Activated T-cell treated with anti-CD3 and anti-CD28 coated beads, Interleukin-2, amount 50 U/mL, for 24 hours (primary cell): Measurements from ENCODE around the gene CAMKK2.
A peak's percentile ranks its signal among the peaks of the same experiment; 100 is the strongest.

ENCODE experiments used
- DNase-seq: peaks from one replicate; pipeline ENCODE4 v3.0.0-alpha.2; 2020
- H3K27ac Mint-ChIP-seq: 2 replicates; pipeline ENCODE4 v1.8.0; 2020; ENCODE audit warnings: mild to moderate bottlenecking, mixed read lengths
- H3K27me3 Mint-ChIP-seq: 2 replicates; pipeline ENCODE4 v1.8.0; 2020; ENCODE audit warnings: mixed read lengths
- H3K36me3 Mint-ChIP-seq: 2 replicates; pipeline ENCODE4 v1.8.0; 2020; ENCODE audit warnings: low read depth, mixed read lengths
- H3K4me1 Mint-ChIP-seq: 2 replicates; pipeline ENCODE4 v1.8.0; 2020; ENCODE audit warnings: low read depth, mixed read lengths
- H3K4me3 Mint-ChIP-seq: 2 replicates; pipeline ENCODE4 v1.8.0; 2020; ENCODE audit warnings: mild to moderate bottlenecking, moderate library complexity, mixed read lengths
- H3K9me3 Mint-ChIP-seq: 2 replicates; pipeline ENCODE4 v1.8.0; 2020; ENCODE audit warnings: mixed read lengths

The CAMKK2 gene

DNA sequence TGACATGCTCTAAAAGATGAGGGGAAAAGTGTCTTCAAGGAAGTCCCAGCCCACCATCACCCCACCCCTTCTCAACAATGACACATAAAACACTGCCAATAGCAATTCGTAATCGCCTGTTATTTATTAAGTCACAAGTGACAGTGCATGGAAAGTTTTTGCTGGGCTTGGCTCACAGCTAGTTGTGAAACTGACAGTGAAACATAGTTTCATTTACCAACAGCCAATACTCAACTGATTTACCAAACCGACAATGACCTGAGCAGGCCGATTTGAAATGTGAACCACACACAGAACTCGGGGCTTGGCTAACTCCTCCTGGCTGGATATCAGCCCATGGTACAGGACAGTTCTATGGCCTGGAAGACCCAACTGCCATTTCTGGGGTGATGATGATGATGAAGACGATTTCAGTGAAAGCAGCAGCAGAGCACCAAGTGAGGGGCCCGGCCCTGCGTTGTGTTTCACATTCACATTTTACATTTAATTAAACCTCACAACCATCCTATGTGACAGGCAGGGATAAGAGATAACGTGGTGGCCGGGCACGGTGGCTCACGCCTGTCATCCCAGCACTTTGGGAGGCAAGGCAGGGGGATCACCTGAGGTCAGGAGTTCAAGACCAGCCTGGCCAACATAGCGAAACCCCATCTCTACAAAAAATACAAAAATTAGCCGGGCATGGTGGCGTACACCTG lies 42.7 kb downstream of the CAMKK2 start:
- Mint-ChIP-seq H3K27me3 (no peaks in the 10 kb centered on the region), H3K4me3 (no peak overlapping the region), H3K27ac (peak overlapping the region; percentile 79), H3K36me3 (peaks cover 93% of the 10 kb centered on the region), H3K9me3 (no peaks in the 10 kb centered on the region), H3K4me1 (peaks cover 14% of the 10 kb centered on the region)
- no peak for DNase-seq

- no peaks in the 10 kb centered on the region for H3K9me3 Mint-ChIP-seq
- H3K36me3 Mint-ChIP-seq, result peaks cover 94% of the 10 kb centered on the region
- no peak for DNase-seq
- H3K27me3 Mint-ChIP-seq, result no peaks in the 10 kb centered on the region
- H3K27ac Mint-ChIP-seq, result peak overlapping the region; percentile 79
- peaks cover 14% of the 10 kb centered on the region for H3K4me1 Mint-ChIP-seq
- H3K4me3 Mint-ChIP-seq, result no peak overlapping the region
Measured at GRCh38 chr12:121252712-121253345, 43.7 kb downstream of the CAMKK2 start.

DNA sequence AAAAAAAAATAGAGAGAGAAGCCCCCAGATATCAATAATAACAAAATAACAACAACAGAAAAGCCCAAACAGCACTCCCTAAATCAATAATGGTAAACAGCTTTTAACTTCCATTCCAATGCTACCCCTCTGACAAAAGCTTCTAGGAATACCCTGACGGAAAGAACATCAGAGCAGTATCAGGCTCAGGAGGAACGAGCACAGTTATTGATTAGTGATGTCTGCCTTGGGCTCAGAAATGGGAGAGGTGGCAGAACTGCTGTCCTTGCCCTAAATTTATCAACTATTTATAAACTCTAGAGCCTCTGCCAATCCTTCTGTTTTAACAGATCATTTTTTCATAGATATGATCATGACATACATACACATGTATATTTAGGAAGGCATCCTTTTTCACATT lies 44.7 kb downstream of the CAMKK2 start:
- peaks cover 14% of the 10 kb centered on the region for H3K4me1 Mint-ChIP-seq
- H3K36me3 Mint-ChIP-seq, result peaks cover 97% of the 10 kb centered on the region
- no peaks in the 10 kb centered on the region for H3K9me3 Mint-ChIP-seq
- H3K4me3 Mint-ChIP-seq, result no peak overlapping the region
- H3K27me3 Mint-ChIP-seq, result no peaks in the 10 kb centered on the region
- no peak overlapping the region for H3K27ac Mint-ChIP-seq
- DNase-seq, result no peak

DNA sequence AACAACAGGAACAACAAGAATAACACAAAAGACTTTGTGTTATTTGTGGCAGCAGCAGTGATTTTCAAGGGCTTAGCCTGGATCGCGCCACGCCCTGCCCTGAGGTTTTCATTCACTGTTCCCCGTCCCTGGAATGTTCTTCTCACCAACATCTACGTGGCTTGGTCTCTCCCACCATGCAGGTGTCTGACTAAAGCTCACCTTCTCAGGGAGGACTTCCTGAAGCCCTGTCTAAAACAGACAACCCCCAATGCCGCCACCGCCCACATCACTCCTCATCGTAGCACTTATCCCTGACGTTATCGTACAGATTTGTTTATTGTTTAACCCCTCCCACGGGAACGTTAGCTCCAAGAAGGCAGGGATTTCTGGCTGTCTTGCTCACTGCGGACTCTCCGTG lies 46.1 kb downstream of the CAMKK2 start:
- Mint-ChIP-seq H3K27me3 (no peaks in the 10 kb centered on the region), H3K4me3 (no peak overlapping the region), H3K4me1 (peaks cover 14% of the 10 kb centered on the region), H3K9me3 (no peaks in the 10 kb centered on the region), H3K36me3 (peaks cover 90% of the 10 kb centered on the region), H3K27ac (no peak overlapping the region)
- DNase-seq, result no peak

DNA sequence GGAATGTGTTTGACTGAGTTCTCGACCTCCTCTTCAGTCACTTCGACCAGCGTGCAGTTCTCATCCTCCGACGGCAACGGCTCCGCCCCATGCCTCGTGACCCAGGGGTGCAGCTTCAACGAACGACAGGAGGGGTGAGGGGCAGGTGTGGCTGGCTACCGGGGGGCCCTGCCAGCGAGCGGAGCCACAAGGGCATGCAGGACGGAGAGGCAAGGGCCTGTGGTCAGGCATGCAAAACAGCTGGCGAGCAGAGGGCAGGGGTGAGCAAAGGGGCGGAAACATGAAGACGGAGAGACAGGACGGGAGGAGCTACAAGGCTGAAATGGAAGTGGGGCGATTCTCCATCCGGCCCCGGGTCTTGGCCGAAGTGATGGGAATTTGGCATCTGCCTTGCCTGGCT lies 47.9 kb downstream of the CAMKK2 start:
- H3K27ac Mint-ChIP-seq, result no peak overlapping the region
- H3K4me1 Mint-ChIP-seq, result peaks cover 7% of the 10 kb centered on the region
- H3K27me3 Mint-ChIP-seq, result no peaks in the 10 kb centered on the region
- no peaks in the 10 kb centered on the region for H3K9me3 Mint-ChIP-seq
- no peak overlapping the region for H3K4me3 Mint-ChIP-seq
- no peak for DNase-seq
- peaks cover 89% of the 10 kb centered on the region for H3K36me3 Mint-ChIP-seq

DNA sequence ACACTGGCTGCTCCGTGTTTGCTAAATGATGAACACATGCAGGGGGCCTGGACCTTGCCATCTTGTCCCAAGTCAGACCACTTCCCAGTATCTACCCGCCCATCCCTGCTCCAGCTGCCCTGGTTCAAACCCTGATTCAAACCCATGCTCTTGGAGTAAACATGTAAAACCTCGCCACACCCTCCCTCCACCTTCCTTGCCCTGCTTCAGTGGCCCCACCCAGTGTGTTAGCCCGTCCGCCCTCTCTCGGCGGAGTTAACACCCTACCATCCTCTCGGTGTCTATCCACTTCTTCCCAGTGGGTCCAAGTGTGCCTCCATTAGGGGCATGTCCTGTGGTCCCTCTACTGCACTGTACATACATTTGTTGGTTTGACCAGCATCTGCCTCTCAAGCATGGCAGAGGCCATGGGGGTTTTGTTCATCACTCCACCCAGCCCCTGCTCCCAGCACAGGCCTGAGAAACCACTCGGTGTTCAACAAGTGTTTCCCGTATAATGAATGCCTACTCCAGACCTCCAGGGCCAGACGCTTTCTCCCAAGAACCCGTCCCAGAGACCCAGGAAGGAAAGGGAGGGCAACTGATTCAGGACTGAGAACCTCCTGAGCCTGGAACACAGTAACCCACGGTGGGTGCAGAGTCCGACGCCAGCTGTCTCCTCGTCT lies 49.5 kb downstream of the CAMKK2 start:
- Mint-ChIP-seq H3K4me3 (no peak overlapping the region), H3K36me3 (peaks cover 81% of the 10 kb centered on the region)

GRCh38 chr12:121245951-121246350 lies 50.6 kb downstream of the CAMKK2 start:
- Mint-ChIP-seq H3K9me3 (no peaks in the 10 kb centered on the region), H3K36me3 (peaks cover 81% of the 10 kb centered on the region), H3K4me3 (no peak overlapping the region), H3K27me3 (no peaks in the 10 kb centered on the region), H3K27ac (no peak overlapping the region), H3K4me1 (peaks cover 15% of the 10 kb centered on the region)
- no peak for DNase-seq

More for the DNA sequence above, 49.5 kb downstream of the CAMKK2 start:
- Mint-ChIP-seq H3K27me3 (no peaks in the 10 kb centered on the region), H3K27ac (peak overlapping the region; percentile 49), H3K9me3 (no peaks in the 10 kb centered on the region), H3K4me1 (peaks cover 5% of the 10 kb centered on the region)
- no peak for DNase-seq

GRCh38 chr12:121245031-121245430 lies 51.5 kb downstream of the CAMKK2 start:
- H3K27me3 Mint-ChIP-seq, result no peaks in the 10 kb centered on the region
- no peak overlapping the region for H3K27ac Mint-ChIP-seq
- H3K4me3 Mint-ChIP-seq, result no peak overlapping the region
- no peaks in the 10 kb centered on the region for H3K9me3 Mint-ChIP-seq
- H3K36me3 Mint-ChIP-seq, result peaks cover 81% of the 10 kb centered on the region
- peaks cover 25% of the 10 kb centered on the region for H3K4me1 Mint-ChIP-seq
- DNase-seq, result no peak

- Mint-ChIP-seq H3K36me3 (peaks cover 78% of the 10 kb centered on the region), H3K27ac (peak overlapping the region; percentile 81), H3K9me3 (no peaks in the 10 kb centered on the region), H3K27me3 (no peaks in the 10 kb centered on the region), H3K4me1 (peaks cover 34% of the 10 kb centered on the region), H3K4me3 (peak overlapping the region; percentile 43)
- DNase-seq, result no peak
Measured at GRCh38 chr12:121241156-121241970, 55.1 kb downstream of the CAMKK2 start.

DNA sequence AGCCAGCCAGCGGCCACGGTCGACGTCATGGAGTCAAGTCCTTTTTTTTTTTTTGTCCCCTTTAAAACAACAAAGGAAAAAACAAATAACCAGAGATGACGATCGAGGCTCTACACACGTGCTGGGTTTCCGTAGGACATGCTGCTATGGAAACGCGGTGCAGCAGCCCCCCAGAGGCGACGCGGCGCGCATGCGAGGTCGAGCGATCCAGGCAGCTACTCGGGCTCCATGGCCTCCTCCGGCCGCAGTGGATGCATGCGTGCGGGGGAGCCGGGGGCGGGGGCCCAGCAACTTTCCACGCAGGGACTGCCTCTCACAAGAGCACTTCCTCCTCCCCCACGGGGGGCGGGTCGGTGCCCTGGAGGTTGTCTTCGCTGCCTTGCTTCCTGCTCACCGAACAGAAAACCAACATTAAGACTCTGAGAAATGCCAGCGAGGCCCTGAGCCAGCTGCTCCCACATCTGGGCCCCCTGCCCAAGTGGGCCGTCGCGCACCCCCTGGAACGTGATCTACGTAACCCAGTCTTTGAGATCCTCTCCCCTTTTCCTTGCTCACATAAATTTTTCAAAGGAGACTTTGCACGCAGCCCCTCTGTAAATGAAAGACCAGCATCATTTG lies 55.9 kb downstream of the CAMKK2 start:
- peak; percentile 86 for DNase-seq
- H3K4me3 Mint-ChIP-seq, result peak overlapping the region; percentile 43
- peaks cover 81% of the 10 kb centered on the region for H3K36me3 Mint-ChIP-seq
- no peaks in the 10 kb centered on the region for H3K9me3 Mint-ChIP-seq
- H3K27ac Mint-ChIP-seq, result peak overlapping the region; percentile 81
- H3K4me1 Mint-ChIP-seq, result peaks cover 34% of the 10 kb centered on the region
- no peaks in the 10 kb centered on the region for H3K27me3 Mint-ChIP-seq

DNA sequence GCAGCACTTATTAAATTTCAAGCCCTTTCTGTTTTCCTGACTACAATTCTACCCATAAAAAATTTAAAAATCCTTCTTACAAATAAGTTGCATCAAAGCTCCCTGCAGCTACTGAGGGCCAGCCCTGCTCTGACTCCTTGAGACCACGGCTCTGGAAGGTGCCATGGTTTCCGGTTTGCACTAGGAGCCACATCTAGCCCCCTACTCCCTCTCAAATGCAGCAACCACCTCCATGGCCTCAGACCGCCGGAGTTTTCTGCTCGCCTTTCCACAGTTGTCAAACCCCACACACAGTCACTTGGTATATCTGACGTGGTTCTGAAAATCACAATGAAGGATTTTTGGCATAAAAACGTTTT lies 56.5 kb downstream of the CAMKK2 start:
- H3K27me3 Mint-ChIP-seq, result no peaks in the 10 kb centered on the region
- peaks cover 34% of the 10 kb centered on the region for H3K4me1 Mint-ChIP-seq
- H3K36me3 Mint-ChIP-seq, result peaks cover 81% of the 10 kb centered on the region
- H3K27ac Mint-ChIP-seq, result peak overlapping the region; percentile 81
- no peak for DNase-seq
- H3K9me3 Mint-ChIP-seq, result no peaks in the 10 kb centered on the region
- H3K4me3 Mint-ChIP-seq, result peak overlapping the region; percentile 43

- H3K27me3 Mint-ChIP-seq, result no peaks in the 10 kb centered on the region
- peak overlapping the region; percentile 74 for H3K27ac Mint-ChIP-seq
- peaks cover 34% of the 10 kb centered on the region for H3K4me1 Mint-ChIP-seq
- peaks cover 79% of the 10 kb centered on the region for H3K36me3 Mint-ChIP-seq
- H3K4me3 Mint-ChIP-seq, result no peak overlapping the region
- no peaks in the 10 kb centered on the region for H3K9me3 Mint-ChIP-seq
- no peak for DNase-seq
Measured at GRCh38 chr12:121239351-121240061, 57.0 kb downstream of the CAMKK2 start.

GRCh38 chr12:121238604-121239350 lies 57.7 kb downstream of the CAMKK2 start:
- Mint-ChIP-seq H3K9me3 (no peaks in the 10 kb centered on the region), H3K4me1 (peaks cover 34% of the 10 kb centered on the region), H3K4me3 (no peak overlapping the region), H3K36me3 (peaks cover 80% of the 10 kb centered on the region), H3K27me3 (no peaks in the 10 kb centered on the region), H3K27ac (peak overlapping the region; percentile 74)
- DNase-seq, result no peak
